AG10803 (cell line): Measurements from ENCODE around the gene GFOD2.

Source experiments
- DNase-seq: peaks from one replicate; pipeline ENCODE4 v3.0.0; 2010; ENCODE audit warnings: low read depth
- H3K4me3 ChIP-seq: 2 replicates; pipeline ENCODE4 v1.5.1; 2011; ENCODE audit warnings: mild to moderate bottlenecking, low read length, control low read depth
- CTCF ChIP-seq: conservative IDR thresholded peaks from 2 replicates; pipeline ENCODE4 v1.5.1; 2011; ENCODE audit warnings: mild to moderate bottlenecking, low read length, control low read depth, inconsistent platforms

The GFOD2 gene

GRCh38 chr16:67653789-67654402 is 65.2 kb downstream of the GFOD2 start:
- H3K4me3 ChIP-seq = peak overlapping the region; percentile 35

GRCh38 chr16:67653128-67653788 is 65.9 kb downstream of the GFOD2 start:
- peak overlapping the region; percentile 58 for H3K4me3 ChIP-seq
- TF ChIP-seq CTCF = no peak
- DNase-seq = no peak

More at GRCh38 chr16:67653789-67654402, 65.2 kb downstream of the GFOD2 start:
- TF ChIP-seq CTCF = no peak
- no peak for DNase-seq

- DNase-seq = no peak
These were observed 66.5 kb downstream of the GFOD2 start for GRCh38 chr16:67652578-67653127.

GRCh38 chr16:67651847-67652246 is 67.3 kb downstream of the GFOD2 start:
- H3K4me3 ChIP-seq = no peak overlapping the region
- TF ChIP-seq CTCF = no peak
- DNase-seq = no peak

More at GRCh38 chr16:67652578-67653127, 66.5 kb downstream of the GFOD2 start:
- H3K4me3 ChIP-seq = peak overlapping the region; percentile 41
- TF ChIP-seq CTCF = no peak

- H3K4me3 ChIP-seq = no peak overlapping the region
- TF ChIP-seq CTCF = no peak
- no peak for DNase-seq
These were observed 68.1 kb downstream of the GFOD2 start for GRCh38 chr16:67651039-67651438.

- no peak overlapping the region for H3K4me3 ChIP-seq
- TF ChIP-seq CTCF = no peak
- no peak for DNase-seq
These were observed 69.1 kb downstream of the GFOD2 start for GRCh38 chr16:67650023-67650422.

- DNase-seq = no peak
- no peak overlapping the region for H3K4me3 ChIP-seq
- no peak for TF ChIP-seq CTCF
These were observed 69.6 kb downstream of the GFOD2 start for GRCh38 chr16:67649494-67649931.
